ENCODE results near the gene TCEANC.

TCEANC gene

DNA sequence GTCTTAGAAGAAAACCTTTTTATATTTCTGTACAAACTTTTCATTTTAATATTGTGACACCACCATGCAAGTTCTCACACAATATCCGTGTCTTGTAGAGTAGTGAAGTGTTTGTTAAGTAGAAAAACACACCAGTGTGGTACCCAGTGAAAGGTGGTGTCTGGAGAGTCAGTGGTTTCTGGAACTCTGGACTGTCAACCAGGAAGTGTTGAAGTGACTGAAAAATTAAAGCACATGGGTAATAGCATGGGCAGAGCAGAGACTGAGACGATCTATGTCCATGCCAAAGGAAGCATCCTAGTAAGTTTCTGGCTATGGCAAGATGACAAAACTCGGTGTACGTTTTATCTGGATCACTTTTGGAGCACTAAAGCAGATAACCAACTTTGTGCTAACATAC is 58.2 kb downstream of the TCEANC start:
- in situ Hi-C loops (cut with HindIII; ENCODE audit: low pct_ligation_motif_present, low pct_unique_long_range_greater_than_20kb, low sequenced_read_pairs): no loop called here
- DNase-seq: no peak

All from ACHN (cell line).